ENCODE results near the gene ZNF462. TPM values are rescaled to one million over a fixed set of nuclear protein-coding genes. Genes with fewer than 3 reads are reported as not detected.

Gene ZNF462
- total RNA-seq, 1 donor from 2014 or later: 32.4 TPM

- DNase-seq: no peak
Observed at GRCh38 chr9:107016383-107016782, 153.4 kb downstream of the ZNF462 start.

- no peak for DNase-seq
Observed at GRCh38 chr9:107018861-107019545, 156.0 kb downstream of the ZNF462 start.

- DNase-seq: peak; percentile 84
Observed at GRCh38 chr9:107020040-107020530, 157.1 kb downstream of the ZNF462 start.

GRCh38 chr9:107024193-107024592 lies 161.2 kb downstream of the ZNF462 start:
- DNase-seq: no peak

GRCh38 chr9:107025260-107026035 lies 162.5 kb downstream of the ZNF462 start:
- DNase-seq: no peak

GRCh38 chr9:107029146-107029545 lies 166.2 kb downstream of the ZNF462 start:
- no peak for DNase-seq

- DNase-seq: no peak
Observed at GRCh38 chr9:107033966-107034365, 171.0 kb downstream of the ZNF462 start.

- no peak for DNase-seq
Observed at GRCh38 chr9:107034831-107035230, 171.9 kb downstream of the ZNF462 start.

- no peak for DNase-seq
Observed at GRCh38 chr9:107036367-107036766, 173.4 kb downstream of the ZNF462 start.

- no peak for DNase-seq
Observed at GRCh38 chr9:107039542-107039941, 176.6 kb downstream of the ZNF462 start.

GRCh38 chr9:107042606-107043005 lies 179.6 kb downstream of the ZNF462 start:
- no peak for DNase-seq

GRCh38 chr9:107043886-107044285 lies 180.9 kb downstream of the ZNF462 start:
- no peak for DNase-seq

- DNase-seq: no peak
Observed at GRCh38 chr9:107044872-107045271, 181.9 kb downstream of the ZNF462 start.

- DNase-seq: no peak
Observed at GRCh38 chr9:107046692-107047091, 183.7 kb downstream of the ZNF462 start.

- no peak for DNase-seq
Observed at GRCh38 chr9:107049046-107049802, 186.3 kb downstream of the ZNF462 start.

GRCh38 chr9:107049803-107050184 lies 186.8 kb downstream of the ZNF462 start:
- DNase-seq: no peak

- no peak for DNase-seq
Observed at GRCh38 chr9:107051392-107051791, 188.4 kb downstream of the ZNF462 start.

- no peak for DNase-seq
Observed at GRCh38 chr9:107054146-107054545, 191.2 kb downstream of the ZNF462 start.

- no peak for DNase-seq
Observed at GRCh38 chr9:107059220-107059619, 196.3 kb downstream of the ZNF462 start.

GRCh38 chr9:107060062-107060461 lies 197.1 kb downstream of the ZNF462 start:
- DNase-seq: no peak

Data from tongue (tissue), 2 donors.